Smooth muscle cell (in vitro differentiated cells): ENCODE measurements around the gene EEF1AKMT3. TPM values are rescaled to one million over a fixed set of nuclear protein-coding genes. Genes with fewer than 3 reads are reported as not detected.
A peak's percentile ranks its signal among the peaks of the same experiment; 100 is the strongest.

Experiments used
- DNase-seq: peaks from one replicate; lab custom pipeline; 2025; ENCODE audit not compliant: unreplicated experiment; lab: John Stamatoyannopoulos, UW
- H2AFZ ChIP-seq: fragments of 200-600 bp; sonication (generic); 2 replicates; pipeline ENCODE4 v1.6.0; 2016; ENCODE audit warnings: antibody characterized with exemption, low read depth, mild to moderate bottlenecking
- H3F3A ChIP-seq: fragments of 200-600 bp; sonication (generic); 2 replicates; pipeline ENCODE4 v1.6.0; 2017; ENCODE audit warnings: antibody characterized with exemption, low read depth
- H3K27ac ChIP-seq: fragments of 200-600 bp; sonication (generic); 2 replicates; pipeline ENCODE4 v1.5.1; 2016; ENCODE audit warnings: low read depth, mild to moderate bottlenecking
- H3K27me3 ChIP-seq: fragments of 200-600 bp; sonication (generic); 2 replicates; pipeline ENCODE4 v1.6.1; 2016; ENCODE audit warnings: low read depth, mild to moderate bottlenecking
- H3K36me3 ChIP-seq: fragments of 200-600 bp; sonication (generic); 2 replicates; pipeline ENCODE4 v1.5.1; 2016; ENCODE audit warnings: low read depth
- H3K4me1 ChIP-seq: fragments of 200-600 bp; sonication (generic); 2 replicates; pipeline ENCODE4 v1.5.1; 2016; ENCODE audit warnings: low read depth
- H3K4me2 ChIP-seq: fragments of 200-600 bp; sonication (generic); 2 replicates; pipeline ENCODE4 v1.6.0; 2016; ENCODE audit warnings: mild to moderate bottlenecking
- H3K4me3 ChIP-seq: fragments of 200-600 bp; sonication (generic); 2 replicates; pipeline ENCODE4 v1.5.1; 2016; ENCODE audit warnings: mild to moderate bottlenecking
- H3K79me2 ChIP-seq: fragments of 200-600 bp; sonication (generic); 2 replicates; pipeline ENCODE4 v1.6.0; 2016; ENCODE audit warnings: low read depth, mild to moderate bottlenecking
- H3K9ac ChIP-seq: fragments of 200-600 bp; sonication (generic); 2 replicates; pipeline ENCODE4 v1.6.0; 2016; ENCODE audit warnings: low read depth
- H3K9me3 ChIP-seq: fragments of 200-600 bp; sonication (generic); replicated peaks from 2 replicates; pipeline ENCODE4 v1.5.1; 2016; ENCODE audit warnings: low read depth
- H4K20me1 ChIP-seq: fragments of 200-600 bp; sonication (generic); 2 replicates; pipeline ENCODE4 v1.6.0; 2016; ENCODE audit warnings: low read depth
- WGBS: methylation state at CpG from one replicate; pipeline ENCODE4 v1.1.7; 2016; ENCODE audit warnings: low lambda C conversion rate; 5-methylcytosine and 5-hydroxymethylcytosine counted together
- polyA plus RNA-seq: library from polyadenylated mRNA; unstranded; fragments of >200 nt; fragmentation: Nextera tagmentation; extraction: Ambion mirVana; gene quantifications from 2 replicates; pipeline ENCODE4 v1.2.1, GENCODE V29; 2016
- total RNA-seq: library from RNA; depleted of rRNA; stranded (reverse); fragments of >200 nt; gene quantifications from 2 replicates; pipeline ENCODE4 v1.2.3, GENCODE V29; 2014
- TF ChIP-seq, protein P1 (sequence below): fragments of 200-600 bp; sonication (generic); IDR thresholded peaks from 2 replicates; pipeline ENCODE4 v1.5.1; 2017; ENCODE audit warnings: borderline replicate concordance, mild to moderate bottlenecking, antibody characterized with exemption; ENCODE audit not compliant: insufficient read depth, poor library complexity, severe bottlenecking

Gene EEF1AKMT3
- total and polyA plus RNA-seq, 2 experiments from 2014 or later = 8.0 to 9.0 TPM

DNA sequence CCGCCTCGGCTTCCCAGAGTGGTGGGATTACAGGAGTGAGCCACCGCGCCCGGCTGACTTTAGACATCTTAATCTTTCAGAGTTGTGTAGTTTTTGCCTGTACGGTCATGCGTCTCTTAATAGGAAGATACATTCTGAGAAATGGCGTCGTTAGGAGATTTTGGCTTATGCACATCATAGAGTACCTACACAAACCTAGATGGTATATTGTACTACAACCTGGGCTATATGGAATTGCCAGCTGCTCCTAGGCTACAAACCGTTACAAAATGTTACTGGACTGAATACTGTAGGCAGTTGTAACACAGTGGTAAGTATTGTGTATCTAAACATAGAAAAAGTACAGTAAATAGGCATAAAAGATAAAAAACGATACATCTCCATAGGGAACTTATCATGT lies 11.4 kb downstream of the EEF1AKMT3 start:
- H2AFZ ChIP-seq = no peak overlapping the region
- DNase-seq = no peak
- H3K27me3 ChIP-seq = no peaks in the 10 kb centered on the region
- no peaks in the 10 kb centered on the region for H3K9me3 ChIP-seq
- H3K27ac ChIP-seq = no peak overlapping the region
- WGBS = 98% methylated on average over 11 of the region's 11 CpGs
- peaks cover 19% of the 10 kb centered on the region for H3K79me2 ChIP-seq
- peaks cover 8% of the 10 kb centered on the region for H3K4me1 ChIP-seq
- H3K4me3 ChIP-seq = peak overlapping the region; percentile 87
- no peak overlapping the region for H3K9ac ChIP-seq
- no peaks in the 10 kb centered on the region for H3F3A ChIP-seq
- peaks cover 8% of the 10 kb centered on the region for H3K36me3 ChIP-seq
- TF ChIP-seq, protein P1, sequence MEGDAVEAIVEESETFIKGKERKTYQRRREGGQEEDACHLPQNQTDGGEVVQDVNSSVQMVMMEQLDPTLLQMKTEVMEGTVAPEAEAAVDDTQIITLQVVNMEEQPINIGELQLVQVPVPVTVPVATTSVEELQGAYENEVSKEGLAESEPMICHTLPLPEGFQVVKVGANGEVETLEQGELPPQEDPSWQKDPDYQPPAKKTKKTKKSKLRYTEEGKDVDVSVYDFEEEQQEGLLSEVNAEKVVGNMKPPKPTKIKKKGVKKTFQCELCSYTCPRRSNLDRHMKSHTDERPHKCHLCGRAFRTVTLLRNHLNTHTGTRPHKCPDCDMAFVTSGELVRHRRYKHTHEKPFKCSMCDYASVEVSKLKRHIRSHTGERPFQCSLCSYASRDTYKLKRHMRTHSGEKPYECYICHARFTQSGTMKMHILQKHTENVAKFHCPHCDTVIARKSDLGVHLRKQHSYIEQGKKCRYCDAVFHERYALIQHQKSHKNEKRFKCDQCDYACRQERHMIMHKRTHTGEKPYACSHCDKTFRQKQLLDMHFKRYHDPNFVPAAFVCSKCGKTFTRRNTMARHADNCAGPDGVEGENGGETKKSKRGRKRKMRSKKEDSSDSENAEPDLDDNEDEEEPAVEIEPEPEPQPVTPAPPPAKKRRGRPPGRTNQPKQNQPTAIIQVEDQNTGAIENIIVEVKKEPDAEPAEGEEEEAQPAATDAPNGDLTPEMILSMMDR = no peak
- no peaks in the 10 kb centered on the region for H4K20me1 ChIP-seq
- H3K4me2 ChIP-seq = peak overlapping the region; percentile 93

DNA sequence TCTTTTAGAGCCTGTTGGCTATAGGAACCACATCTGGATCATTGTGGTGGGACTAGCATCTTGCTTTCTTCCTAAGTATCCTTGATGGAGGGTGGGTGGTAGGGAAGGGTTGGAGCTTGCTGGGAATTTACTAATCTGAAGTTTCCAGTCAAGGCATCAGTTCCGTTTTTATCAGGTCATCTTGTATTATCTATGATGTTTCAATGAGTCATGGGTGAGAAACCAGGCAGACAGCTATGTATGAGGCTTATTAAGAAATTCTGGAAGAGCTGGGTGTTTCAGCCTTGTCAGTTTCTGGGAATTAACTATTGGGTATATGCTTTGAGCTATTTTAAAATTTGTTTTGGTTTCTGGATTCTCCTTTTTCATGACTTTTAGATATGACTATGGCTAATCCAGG lies 21.5 kb downstream of the EEF1AKMT3 start:
- H2AFZ ChIP-seq = no peak overlapping the region
- peaks cover 3% of the 10 kb centered on the region for H3K79me2 ChIP-seq
- H3F3A ChIP-seq = no peaks in the 10 kb centered on the region
- TF ChIP-seq, protein P1 = no peak
- no peaks in the 10 kb centered on the region for H3K27me3 ChIP-seq
- peak overlapping the region; percentile 42 for H3K9ac ChIP-seq
- H3K27ac ChIP-seq = peak overlapping the region; percentile 84
- WGBS = 11% methylated on average over 1 of the region's 1 CpG
- peaks cover 12% of the 10 kb centered on the region for H3K36me3 ChIP-seq
- peak overlapping the region; percentile 70 for H3K4me2 ChIP-seq
- no peak overlapping the region for H3K4me3 ChIP-seq
- H3K9me3 ChIP-seq = no peaks in the 10 kb centered on the region
- no peaks in the 10 kb centered on the region for H3K4me1 ChIP-seq
- no peaks in the 10 kb centered on the region for H4K20me1 ChIP-seq
- no peak for DNase-seq

DNA sequence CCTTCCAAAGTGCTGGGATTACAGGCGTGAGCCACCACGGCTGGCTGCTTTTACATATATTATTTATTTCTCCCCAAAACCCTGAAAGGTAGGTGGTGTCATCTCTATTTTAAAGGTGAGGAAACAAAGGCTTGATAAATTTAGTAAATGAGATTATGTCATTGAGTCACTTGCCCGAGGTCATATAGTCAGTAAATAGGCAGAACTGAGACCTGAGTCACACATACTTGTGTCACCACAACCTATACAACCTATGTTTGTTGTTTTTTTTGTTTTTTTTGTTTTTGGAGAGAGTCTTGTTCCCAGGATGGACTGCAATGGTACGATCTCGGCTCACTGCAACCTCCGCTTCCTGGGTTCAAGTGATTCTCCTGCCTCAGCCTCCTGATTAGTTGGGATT lies 22.9 kb downstream of the EEF1AKMT3 start:
- Histone ChIP-seq H4K20me1 (no peaks in the 10 kb centered on the region), H2AFZ (no peak overlapping the region), H3K4me2 (no peak overlapping the region), H3K4me1 (no peaks in the 10 kb centered on the region), H3K9me3 (no peaks in the 10 kb centered on the region), H3K9ac (peak overlapping the region; percentile 28), H3K27ac (peak overlapping the region; percentile 52), H3K4me3 (no peak overlapping the region), H3K36me3 (peaks cover 16% of the 10 kb centered on the region), H3F3A (no peaks in the 10 kb centered on the region), H3K79me2 (peaks cover 3% of the 10 kb centered on the region), H3K27me3 (no peaks in the 10 kb centered on the region)
- WGBS = 84% methylated on average over 6 of the region's 6 CpGs
- DNase-seq = no peak
- TF ChIP-seq, protein P1 = no peak

DNA sequence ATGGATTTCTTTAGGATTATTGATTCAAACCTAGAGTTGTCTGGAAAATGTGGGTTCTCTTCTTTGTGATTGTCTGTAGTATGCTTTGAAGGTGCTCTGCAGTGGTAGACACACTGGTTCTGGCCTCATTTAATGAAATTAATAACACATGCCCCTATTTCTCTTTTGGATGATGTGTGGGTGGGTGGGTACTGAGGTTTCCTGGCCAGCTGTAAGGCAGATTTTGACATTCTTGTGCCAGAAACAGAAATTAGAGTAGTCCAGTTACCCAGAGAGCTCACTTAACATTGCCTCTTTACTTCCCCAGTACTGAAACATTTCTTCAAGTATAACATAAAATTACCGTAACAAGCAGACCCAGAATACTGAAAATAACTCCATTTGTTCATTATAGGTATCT lies 24.6 kb downstream of the EEF1AKMT3 start:
- no peaks in the 10 kb centered on the region for H3K27me3 ChIP-seq
- no peaks in the 10 kb centered on the region for H3F3A ChIP-seq
- no peaks in the 10 kb centered on the region for H4K20me1 ChIP-seq
- no peak overlapping the region for H2AFZ ChIP-seq
- WGBS = 95% methylated on average over 1 of the region's 1 CpG
- no peak overlapping the region for H3K27ac ChIP-seq
- H3K79me2 ChIP-seq = peaks cover 3% of the 10 kb centered on the region
- H3K9ac ChIP-seq = no peak overlapping the region
- no peak overlapping the region for H3K4me3 ChIP-seq
- TF ChIP-seq, protein P1 = no peak
- H3K36me3 ChIP-seq = peaks cover 10% of the 10 kb centered on the region
- H3K4me1 ChIP-seq = no peaks in the 10 kb centered on the region
- H3K9me3 ChIP-seq = no peaks in the 10 kb centered on the region
- DNase-seq = no peak
- no peak overlapping the region for H3K4me2 ChIP-seq
